Progenitor cell of endocrine pancreas (in vitro differentiated cells): ENCODE results near the gene CEACAM7. TPM values are rescaled to one million over a fixed set of nuclear protein-coding genes. Genes with fewer than 3 reads are reported as not detected.
A peak's percentile ranks its signal among the peaks of the same experiment; 100 is the strongest.

Experiments used
- DNase-seq: peaks from one replicate; pipeline ENCODE4 v3.0.0; 2021; ENCODE audit warnings: low spot score; ENCODE audit not compliant: unreplicated experiment
- H3K27ac Mint-ChIP-seq: 2 replicates; pipeline ENCODE4 v1.8.0; 2021; ENCODE audit warnings: mild to moderate bottlenecking, moderate library complexity, mixed read lengths
- H3K27me3 Mint-ChIP-seq: 2 replicates; pipeline ENCODE4 v1.8.0; 2021; ENCODE audit warnings: mixed read lengths
- H3K36me3 Mint-ChIP-seq: 2 replicates; pipeline ENCODE4 v1.8.0; 2022; ENCODE audit warnings: mixed read lengths; ENCODE audit not compliant: insufficient read depth
- H3K4me1 Mint-ChIP-seq: 2 replicates; pipeline ENCODE4 v1.8.0; 2021; ENCODE audit warnings: low read depth, mixed read lengths
- H3K4me3 Mint-ChIP-seq: 2 replicates; pipeline ENCODE4 v1.8.0; 2021; ENCODE audit warnings: low read depth, mild to moderate bottlenecking, moderate library complexity, mixed read lengths
- H3K9me3 Mint-ChIP-seq: 2 replicates; pipeline ENCODE4 v1.8.0; 2021; ENCODE audit warnings: low read depth, mixed read lengths
- total RNA-seq: library from RNA; stranded (reverse); gene quantifications from 2 replicates; pipeline ENCODE4 v1.2.1, GENCODE V29; 2021
- TF ChIP-seq, protein P1 (sequence below): fragments of 200-600 bp; sonication (generic); IDR thresholded peaks from one replicate; pipeline ENCODE4 v1.5.0; 2021; ENCODE audit warnings: antibody characterized with exemption, mild to moderate bottlenecking; ENCODE audit not compliant: unreplicated experiment

The CEACAM7 gene
- total RNA-seq, 1 donor from 2014 or later, result not detected

- Mint-ChIP-seq H3K4me3 (no peak within 1 kb of the TSS), H3K36me3 (peaks cover 2% of the 10 kb centered on the region), H3K27ac (no peak within 1 kb of the TSS), H3K9me3 (peaks cover 41% of the 10 kb centered on the region), H3K27me3 (no peaks in the 10 kb centered on the region), H3K4me1 (no peaks in the 10 kb centered on the region)
- TF ChIP-seq, protein P1, sequence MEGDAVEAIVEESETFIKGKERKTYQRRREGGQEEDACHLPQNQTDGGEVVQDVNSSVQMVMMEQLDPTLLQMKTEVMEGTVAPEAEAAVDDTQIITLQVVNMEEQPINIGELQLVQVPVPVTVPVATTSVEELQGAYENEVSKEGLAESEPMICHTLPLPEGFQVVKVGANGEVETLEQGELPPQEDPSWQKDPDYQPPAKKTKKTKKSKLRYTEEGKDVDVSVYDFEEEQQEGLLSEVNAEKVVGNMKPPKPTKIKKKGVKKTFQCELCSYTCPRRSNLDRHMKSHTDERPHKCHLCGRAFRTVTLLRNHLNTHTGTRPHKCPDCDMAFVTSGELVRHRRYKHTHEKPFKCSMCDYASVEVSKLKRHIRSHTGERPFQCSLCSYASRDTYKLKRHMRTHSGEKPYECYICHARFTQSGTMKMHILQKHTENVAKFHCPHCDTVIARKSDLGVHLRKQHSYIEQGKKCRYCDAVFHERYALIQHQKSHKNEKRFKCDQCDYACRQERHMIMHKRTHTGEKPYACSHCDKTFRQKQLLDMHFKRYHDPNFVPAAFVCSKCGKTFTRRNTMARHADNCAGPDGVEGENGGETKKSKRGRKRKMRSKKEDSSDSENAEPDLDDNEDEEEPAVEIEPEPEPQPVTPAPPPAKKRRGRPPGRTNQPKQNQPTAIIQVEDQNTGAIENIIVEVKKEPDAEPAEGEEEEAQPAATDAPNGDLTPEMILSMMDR, result no peak
- no peak for DNase-seq
Observed at GRCh38 chr19:41708481-41708880, 20.4 kb upstream of the CEACAM7 start, which contains the start of gene CEACAM5. CEACAM5 (plus strand) TSS chr19:41708626; CDS start chr19:41708732, 106 bp downstream.

- no peak overlapping the region for H3K4me3 Mint-ChIP-seq
- TF ChIP-seq, protein P1, result no peak
- H3K27ac Mint-ChIP-seq, result no peak overlapping the region
- H3K36me3 Mint-ChIP-seq, result peaks cover 2% of the 10 kb centered on the region
- DNase-seq, result no peak
- H3K4me1 Mint-ChIP-seq, result no peaks in the 10 kb centered on the region
- H3K9me3 Mint-ChIP-seq, result peaks cover 41% of the 10 kb centered on the region
- H3K27me3 Mint-ChIP-seq, result no peaks in the 10 kb centered on the region
Observed at GRCh38 chr19:41707871-41708371, 19.9 kb upstream of the CEACAM7 start.

- peaks cover 2% of the 10 kb centered on the region for H3K36me3 Mint-ChIP-seq
Observed at GRCh38 chr19:41707502-41707812, 19.4 kb upstream of the CEACAM7 start.

DNA sequence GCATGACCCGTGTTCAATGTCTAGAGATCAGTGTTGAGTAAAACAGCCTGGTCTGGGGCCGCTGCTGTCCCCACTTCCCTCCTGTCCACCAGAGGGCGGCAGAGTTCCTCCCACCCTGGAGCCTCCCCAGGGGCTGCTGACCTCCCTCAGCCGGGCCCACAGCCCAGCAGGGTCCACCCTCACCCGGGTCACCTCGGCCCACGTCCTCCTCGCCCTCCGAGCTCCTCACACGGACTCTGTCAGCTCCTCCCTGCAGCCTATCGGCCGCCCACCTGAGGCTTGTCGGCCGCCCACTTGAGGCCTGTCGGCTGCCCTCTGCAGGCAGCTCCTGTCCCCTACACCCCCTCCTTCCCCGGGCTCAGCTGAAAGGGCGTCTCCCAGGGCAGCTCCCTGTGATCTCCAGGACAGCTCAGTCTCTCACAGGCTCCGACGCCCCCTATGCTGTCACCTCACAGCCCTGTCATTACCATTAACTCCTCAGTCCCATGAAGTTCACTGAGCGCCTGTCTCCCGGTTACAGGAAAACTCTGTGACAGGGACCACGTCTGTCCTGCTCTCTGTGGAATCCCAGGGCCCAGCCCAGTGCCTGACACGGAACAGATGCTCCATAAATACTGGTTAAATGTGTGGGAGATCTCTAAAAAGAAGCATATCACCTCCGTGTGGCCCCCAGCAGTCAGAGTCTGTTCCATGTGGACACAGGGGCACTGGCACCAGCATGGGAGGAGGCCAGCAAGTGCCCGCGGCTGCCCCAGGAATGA, 18.9 kb upstream of the CEACAM7 start:
- Mint-ChIP-seq H3K4me3 (no peak overlapping the region), H3K4me1 (no peaks in the 10 kb centered on the region), H3K27me3 (no peaks in the 10 kb centered on the region), H3K36me3 (peaks cover 2% of the 10 kb centered on the region), H3K9me3 (peaks cover 33% of the 10 kb centered on the region), H3K27ac (no peak overlapping the region)
- DNase-seq, result no peak
- TF ChIP-seq, protein P1, result peak; percentile 10

More at GRCh38 chr19:41707502-41707812, 19.4 kb upstream of the CEACAM7 start:
- no peak for DNase-seq
- H3K27me3 Mint-ChIP-seq, result no peaks in the 10 kb centered on the region
- H3K4me1 Mint-ChIP-seq, result no peaks in the 10 kb centered on the region
- peaks cover 38% of the 10 kb centered on the region for H3K9me3 Mint-ChIP-seq
- TF ChIP-seq, protein P1, result no peak
- H3K27ac Mint-ChIP-seq, result no peak overlapping the region
- no peak overlapping the region for H3K4me3 Mint-ChIP-seq

GRCh38 chr19:41705393-41706174, 17.5 kb upstream of the CEACAM7 start:
- Mint-ChIP-seq H3K4me1 (no peaks in the 10 kb centered on the region), H3K9me3 (peaks cover 29% of the 10 kb centered on the region), H3K27me3 (no peaks in the 10 kb centered on the region), H3K36me3 (peaks cover 2% of the 10 kb centered on the region), H3K4me3 (no peak overlapping the region), H3K27ac (no peak overlapping the region)
- TF ChIP-seq, protein P1, result no peak
- no peak for DNase-seq
